ENCODE results near the gene GSTM3.
"Not testable (repeated sequence)": the region's sequence is repeated elsewhere in the genome, so short reads cannot be mapped to it uniquely, and the experiment has no call there.

Gene GSTM3

DNA sequence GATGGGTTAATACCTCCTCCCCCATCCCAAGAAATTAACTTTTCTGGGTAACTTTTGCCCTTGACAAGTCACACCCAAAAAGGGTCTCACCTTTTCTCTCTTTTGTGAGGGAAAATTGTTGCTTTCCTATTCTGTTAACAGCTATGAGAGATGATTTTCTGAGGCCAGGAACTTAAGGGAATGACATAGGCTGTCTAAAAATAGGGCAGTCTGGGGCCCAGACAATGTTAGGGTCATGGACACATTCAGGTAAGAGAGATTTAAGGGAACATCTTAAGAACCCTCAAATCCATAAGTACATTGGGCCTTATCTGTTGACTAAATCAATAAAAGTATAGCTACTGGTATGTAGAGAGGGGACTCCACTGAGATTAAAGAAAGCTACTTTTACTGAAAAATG is 8.4 kb upstream of the GSTM3 start:
- no peak for DNase-seq (ENCODE audit: extremely low read depth, low read depth)
- TF ChIP-seq, protein P1, sequence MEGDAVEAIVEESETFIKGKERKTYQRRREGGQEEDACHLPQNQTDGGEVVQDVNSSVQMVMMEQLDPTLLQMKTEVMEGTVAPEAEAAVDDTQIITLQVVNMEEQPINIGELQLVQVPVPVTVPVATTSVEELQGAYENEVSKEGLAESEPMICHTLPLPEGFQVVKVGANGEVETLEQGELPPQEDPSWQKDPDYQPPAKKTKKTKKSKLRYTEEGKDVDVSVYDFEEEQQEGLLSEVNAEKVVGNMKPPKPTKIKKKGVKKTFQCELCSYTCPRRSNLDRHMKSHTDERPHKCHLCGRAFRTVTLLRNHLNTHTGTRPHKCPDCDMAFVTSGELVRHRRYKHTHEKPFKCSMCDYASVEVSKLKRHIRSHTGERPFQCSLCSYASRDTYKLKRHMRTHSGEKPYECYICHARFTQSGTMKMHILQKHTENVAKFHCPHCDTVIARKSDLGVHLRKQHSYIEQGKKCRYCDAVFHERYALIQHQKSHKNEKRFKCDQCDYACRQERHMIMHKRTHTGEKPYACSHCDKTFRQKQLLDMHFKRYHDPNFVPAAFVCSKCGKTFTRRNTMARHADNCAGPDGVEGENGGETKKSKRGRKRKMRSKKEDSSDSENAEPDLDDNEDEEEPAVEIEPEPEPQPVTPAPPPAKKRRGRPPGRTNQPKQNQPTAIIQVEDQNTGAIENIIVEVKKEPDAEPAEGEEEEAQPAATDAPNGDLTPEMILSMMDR (IDR thresholded peaks at IDR 0.05; ENCODE audit: low read depth, low read length) = no peak

DNA sequence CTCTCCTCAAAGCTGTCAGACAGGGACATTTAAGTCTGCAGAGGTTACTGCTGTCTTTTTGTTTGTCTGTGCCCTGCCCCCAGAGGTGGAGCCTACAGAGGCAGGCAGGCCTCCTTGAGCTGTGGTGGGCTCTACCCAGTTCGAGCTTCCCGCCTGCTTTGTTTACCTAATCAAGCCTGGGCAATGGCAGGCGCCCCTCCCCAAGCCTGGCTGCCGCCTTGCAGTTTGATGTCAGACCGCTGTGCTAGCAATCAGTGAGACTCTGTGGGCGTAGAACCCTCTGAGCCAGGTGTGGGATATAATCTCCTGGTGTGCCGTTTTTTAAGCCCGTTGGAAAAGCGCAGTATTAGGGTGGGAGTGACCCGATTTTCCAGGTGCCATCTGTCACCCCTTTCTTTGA is 7.5 kb upstream of the GSTM3 start:
- not testable (repeated sequence) for DNase-seq (ENCODE audit: extremely low read depth, low read depth)

DNA sequence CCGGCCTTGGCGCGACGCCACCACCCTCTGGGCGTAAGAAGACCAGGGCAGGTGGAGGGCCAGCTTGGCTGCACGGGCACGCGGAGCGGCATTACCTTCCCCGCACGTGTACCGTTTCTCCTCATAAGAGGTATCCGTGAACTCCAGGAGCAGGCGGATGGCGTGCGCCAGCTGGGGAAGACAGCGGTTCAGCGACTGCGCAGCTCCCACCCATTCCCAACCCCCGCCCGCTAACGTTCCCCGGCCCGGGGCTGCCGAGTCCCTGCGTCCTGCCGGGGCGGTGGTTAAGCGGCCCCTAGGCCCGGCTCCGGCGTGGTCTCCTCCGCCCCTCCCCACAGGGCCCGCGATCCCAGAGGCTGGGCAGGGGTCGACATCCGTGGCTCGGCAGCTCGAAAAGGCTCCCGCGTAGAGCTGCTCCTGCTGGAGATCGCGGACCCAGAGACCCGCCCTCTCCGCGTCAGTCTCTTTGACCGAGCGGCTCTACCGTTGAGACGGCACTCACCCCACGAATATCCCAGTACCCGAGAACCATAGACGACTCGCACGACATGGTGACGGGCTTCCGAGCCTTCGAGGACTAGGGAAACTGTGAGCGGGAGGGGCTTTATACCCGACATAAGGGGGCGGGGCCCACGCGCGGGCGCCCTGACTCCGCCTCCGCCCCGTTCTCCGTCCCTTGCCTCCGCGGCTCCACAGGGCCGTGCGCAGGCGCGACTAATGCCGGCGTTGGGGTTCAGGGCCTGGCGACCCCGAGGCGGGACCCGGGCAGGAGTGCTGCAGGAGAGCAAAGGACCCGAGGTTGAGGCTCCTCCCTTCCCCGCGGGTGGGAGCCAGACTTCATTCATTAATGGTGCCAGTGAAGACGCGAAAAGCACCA is 862 bp downstream of the GSTM3 start:
- no peak for DNase-seq (ENCODE audit: extremely low read depth, low read depth)
- TF ChIP-seq, protein P1 (IDR thresholded peaks at IDR 0.05; ENCODE audit: low read depth, low read length) = no peak

DNA sequence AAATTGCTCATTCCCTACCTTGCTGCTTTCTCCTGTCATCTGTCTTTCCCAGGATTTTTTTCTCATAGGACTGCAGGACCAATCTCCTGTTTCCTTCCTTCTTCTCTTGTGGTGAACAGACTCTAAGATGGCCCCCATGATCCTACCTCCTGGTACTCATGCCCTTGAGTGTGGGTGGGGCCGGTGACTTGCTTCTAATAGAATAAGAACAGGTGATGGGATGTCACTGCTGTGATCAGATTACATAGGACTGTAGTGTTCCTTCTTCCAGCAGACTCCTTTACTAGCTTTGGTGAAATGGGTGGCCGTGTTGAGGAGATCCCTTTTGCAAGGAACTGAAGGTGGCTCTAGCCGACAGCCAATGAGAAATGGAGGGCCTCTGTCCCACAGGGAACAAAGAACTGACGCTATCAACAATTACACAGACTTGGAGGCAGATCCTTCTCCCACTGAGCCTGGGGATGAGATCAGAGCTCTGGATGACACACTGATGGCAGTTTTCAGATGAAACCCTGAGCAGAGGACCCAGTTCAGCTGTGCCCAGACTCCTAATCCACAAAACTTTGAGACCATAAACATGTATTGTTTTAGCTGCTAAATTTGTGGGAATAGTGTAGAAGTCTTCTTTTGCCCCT is 7.5 kb downstream of the GSTM3 start:
- DNase-seq (ENCODE audit: extremely low read depth, low read depth) = no peak
- TF ChIP-seq, protein P1 (IDR thresholded peaks at IDR 0.05; ENCODE audit: low read depth, low read length) = no peak

DNA sequence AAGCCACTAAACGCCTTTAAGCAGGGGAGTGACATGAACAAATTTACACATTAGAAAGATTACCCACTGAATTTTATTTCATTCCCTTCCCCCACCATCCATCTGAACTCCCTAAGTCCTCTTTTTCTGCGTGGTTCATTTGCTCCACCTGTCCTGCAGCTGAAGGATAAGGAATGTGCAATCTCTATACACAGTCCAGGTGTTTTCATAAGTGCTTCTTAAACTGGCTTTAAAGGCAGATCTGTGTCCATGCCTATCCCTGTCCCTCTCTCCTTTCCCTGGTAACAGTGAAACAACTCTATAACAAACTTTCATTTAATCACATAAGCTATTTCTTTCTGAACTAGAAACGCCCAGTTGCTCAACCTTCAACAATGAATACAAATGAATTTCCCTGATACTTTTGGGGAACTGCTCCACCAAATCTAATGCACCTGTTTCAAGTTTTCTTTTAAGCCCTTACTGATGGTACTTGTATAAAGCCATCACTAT is 8.4 kb downstream of the GSTM3 start:
- no peak for DNase-seq (ENCODE audit: extremely low read depth, low read depth)
- TF ChIP-seq, protein P1 (IDR thresholded peaks at IDR 0.05; ENCODE audit: low read depth, low read length) = no peak

DNA sequence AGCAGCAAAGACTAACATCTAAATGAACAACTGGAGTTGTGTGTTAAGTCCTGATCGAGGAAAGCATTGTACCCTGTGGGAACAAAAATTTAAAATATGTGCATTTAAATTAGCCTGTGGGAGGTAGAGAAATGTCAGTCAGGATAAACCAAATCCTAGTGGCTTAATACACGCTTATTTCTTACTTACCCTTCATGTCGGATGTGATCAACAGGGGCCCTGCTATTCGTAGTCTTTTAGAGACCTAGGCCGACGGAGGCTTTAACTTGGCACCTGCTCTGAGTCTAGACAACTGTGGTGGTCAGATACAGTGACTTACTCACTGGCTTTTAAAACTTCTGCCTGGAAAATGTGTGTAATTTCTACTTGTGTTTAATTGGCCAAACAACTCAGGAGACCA is 10.2 kb downstream of the GSTM3 start:
- no peak for DNase-seq (ENCODE audit: extremely low read depth, low read depth)
- TF ChIP-seq, protein P1 (IDR thresholded peaks at IDR 0.05; ENCODE audit: low read depth, low read length) = no peak

DNA sequence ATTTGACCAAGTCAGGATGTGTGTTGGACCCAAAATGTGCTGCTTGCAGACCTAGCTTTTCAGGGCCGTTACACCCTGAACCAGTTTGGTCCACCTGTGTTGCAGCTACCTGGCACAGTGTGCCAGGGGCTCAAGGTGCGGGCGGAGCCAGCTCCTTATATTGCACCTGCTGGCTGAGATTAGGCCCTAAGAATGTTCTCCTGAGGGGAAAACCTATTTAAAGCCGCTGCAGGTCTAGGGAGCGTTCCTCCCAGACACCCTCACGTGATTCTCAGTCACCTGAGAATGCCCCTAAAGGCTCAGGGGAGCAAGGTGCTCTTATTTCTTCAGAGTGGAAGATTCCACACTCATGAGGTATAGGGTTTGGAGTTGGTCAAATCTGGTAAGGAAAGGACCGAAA is 12.0 kb downstream of the GSTM3 start:
- DNase-seq (ENCODE audit: extremely low read depth, low read depth) = no peak
- TF ChIP-seq, protein P1 (IDR thresholded peaks at IDR 0.05; ENCODE audit: low read depth, low read length) = no peak

Measured in AG09319 (cell line).